Vein endothelial cell (primary cell): ENCODE measurements around the gene TBC1D16. TPM values are rescaled to one million over a fixed set of nuclear protein-coding genes. Genes with fewer than 3 reads are reported as not detected.

ENCODE experiments used
- total RNA-seq: library from RNA; depleted of rRNA; stranded (reverse); fragments of >200 nt; gene quantifications from 2 replicates; pipeline ENCODE4 v1.2.3, GENCODE V29; 2012

The TBC1D16 gene, protein sequence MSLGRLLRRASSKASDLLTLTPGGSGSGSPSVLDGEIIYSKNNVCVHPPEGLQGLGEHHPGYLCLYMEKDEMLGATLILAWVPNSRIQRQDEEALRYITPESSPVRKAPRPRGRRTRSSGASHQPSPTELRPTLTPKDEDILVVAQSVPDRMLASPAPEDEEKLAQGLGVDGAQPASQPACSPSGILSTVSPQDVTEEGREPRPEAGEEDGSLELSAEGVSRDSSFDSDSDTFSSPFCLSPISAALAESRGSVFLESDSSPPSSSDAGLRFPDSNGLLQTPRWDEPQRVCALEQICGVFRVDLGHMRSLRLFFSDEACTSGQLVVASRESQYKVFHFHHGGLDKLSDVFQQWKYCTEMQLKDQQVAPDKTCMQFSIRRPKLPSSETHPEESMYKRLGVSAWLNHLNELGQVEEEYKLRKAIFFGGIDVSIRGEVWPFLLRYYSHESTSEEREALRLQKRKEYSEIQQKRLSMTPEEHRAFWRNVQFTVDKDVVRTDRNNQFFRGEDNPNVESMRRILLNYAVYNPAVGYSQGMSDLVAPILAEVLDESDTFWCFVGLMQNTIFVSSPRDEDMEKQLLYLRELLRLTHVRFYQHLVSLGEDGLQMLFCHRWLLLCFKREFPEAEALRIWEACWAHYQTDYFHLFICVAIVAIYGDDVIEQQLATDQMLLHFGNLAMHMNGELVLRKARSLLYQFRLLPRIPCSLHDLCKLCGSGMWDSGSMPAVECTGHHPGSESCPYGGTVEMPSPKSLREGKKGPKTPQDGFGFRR
- 44.3 and 67.3 TPM in 2 replicates for total RNA-seq

GRCh38 chr17:80035687-80035936 is at the start of gene TBC1D16:
TSS of gene TBC1D16 (minus strand) at chr17:80035872. CDS start at chr17:80013547, 22,325 bp downstream.

DNA sequence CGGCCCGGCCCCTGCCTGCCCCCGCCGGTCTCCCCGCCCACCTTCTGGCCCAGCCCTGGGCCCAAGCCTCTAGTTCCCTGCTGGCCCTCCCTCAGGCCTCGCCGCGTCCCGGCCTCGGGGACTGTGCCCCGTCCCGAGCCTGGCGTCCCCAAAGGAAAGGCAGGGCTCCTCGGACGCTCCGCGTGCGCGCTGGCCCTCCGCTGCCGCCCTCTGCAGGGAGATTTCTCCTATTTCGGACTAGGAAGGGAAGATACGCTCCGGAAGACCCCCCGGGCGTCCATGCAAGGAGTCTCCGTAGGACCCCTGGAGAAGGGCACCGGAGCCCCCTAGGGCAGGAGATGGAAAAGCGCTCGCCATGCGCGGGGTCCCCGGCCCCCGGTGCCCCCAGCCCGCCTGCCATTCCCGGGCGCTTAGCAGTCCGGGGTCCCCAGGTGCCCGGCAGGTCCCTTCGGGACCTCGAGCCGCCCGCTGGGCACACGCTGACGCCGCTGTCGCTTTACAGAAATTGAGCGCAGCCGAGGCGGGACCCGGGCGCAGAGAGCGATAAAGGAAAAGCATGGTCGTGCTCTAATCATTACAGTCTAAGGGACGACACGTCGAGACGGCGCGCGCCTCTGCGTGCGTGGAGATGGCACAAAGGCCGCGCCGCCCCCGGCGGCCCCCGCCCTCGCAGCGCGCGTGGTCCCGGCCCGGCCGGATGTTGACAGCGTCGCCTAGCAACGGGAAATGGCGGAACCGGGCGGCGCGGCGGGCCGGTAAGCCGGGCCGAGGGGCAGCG is 454 bp upstream of the TBC1D16 start, which contains the start of gene CCDC40:
CCDC40 (plus strand) TSS at position 706 of the 778 bp plus-strand sequence; CDS start at position 727, 21 bp downstream.

Other genes with a start within 250 kb of the TBC1D16 start
- gene CBX8, start 238.8 kb downstream of the TBC1D16 start, total RNA-seq = 2.2 and 2.6 TPM in 2 replicates
- gene CBX4, start 196.4 kb downstream of the TBC1D16 start, total RNA-seq = 9.4 and 11.8 TPM in 2 replicates
- 1.6 and 2.9 TPM in 2 replicates for gene CCDC40, start 770 bp upstream of the TBC1D16 start, total RNA-seq
- gene GAA, start 65.7 kb upstream of the TBC1D16 start, total RNA-seq = 40.4 and 49.3 TPM in 2 replicates
- gene EIF4A3, start 111.3 kb upstream of the TBC1D16 start, total RNA-seq = 71.9 and 81.8 TPM in 2 replicates
- 0.10 TPM in 1 of 2 replicates, not detected in the other for gene CARD14, start 134.2 kb upstream of the TBC1D16 start, total RNA-seq
- 25.0 and 33.0 TPM in 2 replicates for gene SGSH, start 184.5 kb upstream of the TBC1D16 start, total RNA-seq
- gene SLC26A11, start 184.6 kb upstream of the TBC1D16 start, total RNA-seq = 14.5 and 18.9 TPM in 2 replicates
- gene RNF213, start 225.0 kb upstream of the TBC1D16 start, total RNA-seq = 96.9 and 106 TPM in 2 replicates